Renal cortex interstitium (tissue), 11 donors: Measurements from ENCODE around the gene ZBTB7C. TPM values are rescaled to one million over a fixed set of nuclear protein-coding genes. Genes with fewer than 3 reads are reported as not detected.

Experiments used
- DNase-seq, 11 donors: peaks; one replicate each; pipeline ENCODE4 v3.0.0-alpha.2; 2013; ENCODE audit warnings: low read depth in 9 of 11, low spot score in 4 of 11; ENCODE audit errors: extremely low read depth in 1 of 11
- polyA plus RNA-seq, 3 donors: library from polyadenylated mRNA; unstranded; fragments of 120-200 nt; gene quantifications; one replicate each; pipeline ENCODE4 v1.2.1, GENCODE V29; 2013; ENCODE audit not compliant: insufficient read length in 3 of 3

ZBTB7C gene
- polyA plus RNA-seq, 3 donors = 12.3 to 17.0 (median 16.6) TPM

- no peak for DNase-seq
These were observed 70.3 kb downstream of the ZBTB7C start for GRCh38 chr18:48338915-48339314.

- no peak for DNase-seq
These were observed 72.1 kb downstream of the ZBTB7C start for GRCh38 chr18:48337053-48337452.

GRCh38 chr18:48336332-48336731 lies 72.9 kb downstream of the ZBTB7C start:
- no peak for DNase-seq

GRCh38 chr18:48335829-48336228 lies 73.4 kb downstream of the ZBTB7C start:
- DNase-seq = no peak

GRCh38 chr18:48334845-48335244 lies 74.3 kb downstream of the ZBTB7C start:
- no peak for DNase-seq

GRCh38 chr18:48333563-48333962 lies 75.6 kb downstream of the ZBTB7C start:
- DNase-seq = no peak

- DNase-seq = no peak
These were observed 78.9 kb downstream of the ZBTB7C start for GRCh38 chr18:48330016-48330991.

- DNase-seq = no peak
These were observed 80.5 kb downstream of the ZBTB7C start for GRCh38 chr18:48328473-48329210.

- no peak for DNase-seq
These were observed 82.1 kb downstream of the ZBTB7C start for GRCh38 chr18:48326901-48327675.

- DNase-seq = no peak
These were observed 84.0 kb downstream of the ZBTB7C start for GRCh38 chr18:48325115-48325665.

GRCh38 chr18:48324651-48325050 lies 84.5 kb downstream of the ZBTB7C start:
- no peak for DNase-seq

- no peak for DNase-seq
These were observed 86.0 kb downstream of the ZBTB7C start for GRCh38 chr18:48323151-48323550.

- no peak for DNase-seq
These were observed 87.6 kb downstream of the ZBTB7C start for GRCh38 chr18:48321536-48321935.

GRCh38 chr18:48321121-48321520 lies 88.1 kb downstream of the ZBTB7C start:
- no peak for DNase-seq

- no peak for DNase-seq
These were observed 88.6 kb downstream of the ZBTB7C start for GRCh38 chr18:48320639-48320945.

GRCh38 chr18:48319801-48320638 lies 89.2 kb downstream of the ZBTB7C start:
- DNase-seq = no peak

- DNase-seq = no peak
These were observed 90.7 kb downstream of the ZBTB7C start for GRCh38 chr18:48318436-48318835.

GRCh38 chr18:48317781-48318381 lies 91.3 kb downstream of the ZBTB7C start:
- DNase-seq = no peak
